PC-9 (cell line): ENCODE data around the gene SLC25A47.

Source experiments
- EZH2 ChIP-seq: fragments of 200-600 bp; sonication (generic); IDR thresholded peaks from 2 replicates; pipeline ENCODE4 v1.8.0; 2017; ENCODE audit warnings: antibody characterized with exemption, low read depth
- TF ChIP-seq, protein P1 (sequence below): fragments of 200-600 bp; sonication (generic); conservative IDR thresholded peaks from 2 replicates; pipeline ENCODE4 v1.6.1; 2017; ENCODE audit warnings: mixed run types, antibody characterized with exemption, mild to moderate bottlenecking, moderate library complexity

DNA sequence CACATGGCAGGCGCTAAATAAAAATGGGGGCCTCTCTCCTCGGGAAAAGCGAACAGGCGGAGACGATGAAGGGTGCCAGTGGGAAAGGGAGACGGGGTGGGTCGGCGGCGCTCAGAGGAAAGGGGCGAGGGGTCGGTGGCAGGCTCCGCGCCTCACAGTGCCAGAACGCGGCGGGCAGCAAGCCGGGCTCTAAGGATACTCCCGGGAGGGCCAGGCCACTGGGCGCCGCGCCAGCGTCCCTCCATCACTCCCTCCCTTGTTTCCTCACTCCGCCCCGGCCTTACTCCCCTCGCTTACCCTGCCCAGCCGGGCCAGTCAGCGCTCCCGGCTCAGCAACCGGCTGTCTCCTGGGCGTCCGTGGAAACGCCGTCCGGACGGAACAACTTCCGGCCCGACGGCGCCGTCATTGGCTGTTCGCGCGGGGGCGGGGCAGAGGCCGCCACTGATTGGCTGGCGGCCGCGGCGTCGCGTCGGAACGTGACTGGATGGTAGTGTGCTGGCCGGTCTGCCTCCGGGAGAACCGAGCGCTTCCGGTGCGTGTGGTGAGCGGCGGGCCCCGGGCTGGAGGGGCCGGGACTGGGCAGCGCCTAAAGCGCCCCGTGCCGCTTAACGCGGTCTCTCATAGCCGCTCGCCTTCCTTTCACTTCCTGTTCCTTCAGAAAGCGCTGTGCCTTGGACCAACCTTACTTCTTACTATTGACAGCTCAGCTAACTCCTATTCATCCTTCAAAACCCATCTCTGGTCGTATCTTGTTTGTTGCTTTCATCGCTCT, 53.0 kb downstream of the SLC25A47 start, which contains the start of gene WDR25:
- TF ChIP-seq, protein P1, sequence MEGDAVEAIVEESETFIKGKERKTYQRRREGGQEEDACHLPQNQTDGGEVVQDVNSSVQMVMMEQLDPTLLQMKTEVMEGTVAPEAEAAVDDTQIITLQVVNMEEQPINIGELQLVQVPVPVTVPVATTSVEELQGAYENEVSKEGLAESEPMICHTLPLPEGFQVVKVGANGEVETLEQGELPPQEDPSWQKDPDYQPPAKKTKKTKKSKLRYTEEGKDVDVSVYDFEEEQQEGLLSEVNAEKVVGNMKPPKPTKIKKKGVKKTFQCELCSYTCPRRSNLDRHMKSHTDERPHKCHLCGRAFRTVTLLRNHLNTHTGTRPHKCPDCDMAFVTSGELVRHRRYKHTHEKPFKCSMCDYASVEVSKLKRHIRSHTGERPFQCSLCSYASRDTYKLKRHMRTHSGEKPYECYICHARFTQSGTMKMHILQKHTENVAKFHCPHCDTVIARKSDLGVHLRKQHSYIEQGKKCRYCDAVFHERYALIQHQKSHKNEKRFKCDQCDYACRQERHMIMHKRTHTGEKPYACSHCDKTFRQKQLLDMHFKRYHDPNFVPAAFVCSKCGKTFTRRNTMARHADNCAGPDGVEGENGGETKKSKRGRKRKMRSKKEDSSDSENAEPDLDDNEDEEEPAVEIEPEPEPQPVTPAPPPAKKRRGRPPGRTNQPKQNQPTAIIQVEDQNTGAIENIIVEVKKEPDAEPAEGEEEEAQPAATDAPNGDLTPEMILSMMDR, result no peak
- TF ChIP-seq EZH2, result no peak
